ENCODE data around the gene OGFOD3. TPM values are rescaled to one million over a fixed set of nuclear protein-coding genes. Genes with fewer than 3 reads are reported as not detected.

Gene OGFOD3
- total and polyA plus RNA-seq, 9 of the 15 experiments (the other 6 are each of a cell fraction or from before 2014, with no cell fraction given) = 0.69 to 44.7 (median 18.9) TPM

DNA sequence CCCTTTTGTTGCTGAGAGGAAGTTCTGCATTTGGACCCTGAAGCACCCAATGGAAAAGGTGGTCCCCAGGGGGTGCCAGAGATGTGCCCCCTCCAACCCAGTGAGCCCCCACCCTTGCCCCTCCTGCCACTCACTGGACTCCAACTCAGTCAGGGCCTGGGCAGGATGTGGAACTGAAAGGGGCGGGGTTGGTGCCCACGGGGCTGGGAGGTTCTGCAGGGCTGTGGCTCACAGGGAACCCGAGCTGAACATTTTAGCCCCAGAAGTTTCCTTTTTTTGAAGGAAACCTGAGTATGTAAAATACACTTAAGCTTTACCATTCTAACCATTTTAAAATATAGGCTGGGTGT lies 15.8 kb upstream of the OGFOD3 start (continued):
- TF ChIP-seq, protein P1, sequence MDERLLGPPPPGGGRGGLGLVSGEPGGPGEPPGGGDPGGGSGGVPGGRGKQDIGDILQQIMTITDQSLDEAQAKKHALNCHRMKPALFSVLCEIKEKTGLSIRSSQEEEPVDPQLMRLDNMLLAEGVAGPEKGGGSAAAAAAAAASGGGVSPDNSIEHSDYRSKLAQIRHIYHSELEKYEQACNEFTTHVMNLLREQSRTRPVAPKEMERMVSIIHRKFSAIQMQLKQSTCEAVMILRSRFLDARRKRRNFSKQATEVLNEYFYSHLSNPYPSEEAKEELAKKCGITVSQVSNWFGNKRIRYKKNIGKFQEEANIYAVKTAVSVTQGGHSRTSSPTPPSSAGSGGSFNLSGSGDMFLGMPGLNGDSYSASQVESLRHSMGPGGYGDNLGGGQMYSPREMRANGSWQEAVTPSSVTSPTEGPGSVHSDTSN (CRISPR knock-in tag; IDR thresholded peaks at IDR 0.05; ENCODE audit: low read depth) = no peak
- TF ChIP-seq, protein P1 (tag; conservative IDR thresholded peaks at IDR 0.05; ENCODE audit: low read depth) = no peak
- TF ChIP-seq, protein P2, sequence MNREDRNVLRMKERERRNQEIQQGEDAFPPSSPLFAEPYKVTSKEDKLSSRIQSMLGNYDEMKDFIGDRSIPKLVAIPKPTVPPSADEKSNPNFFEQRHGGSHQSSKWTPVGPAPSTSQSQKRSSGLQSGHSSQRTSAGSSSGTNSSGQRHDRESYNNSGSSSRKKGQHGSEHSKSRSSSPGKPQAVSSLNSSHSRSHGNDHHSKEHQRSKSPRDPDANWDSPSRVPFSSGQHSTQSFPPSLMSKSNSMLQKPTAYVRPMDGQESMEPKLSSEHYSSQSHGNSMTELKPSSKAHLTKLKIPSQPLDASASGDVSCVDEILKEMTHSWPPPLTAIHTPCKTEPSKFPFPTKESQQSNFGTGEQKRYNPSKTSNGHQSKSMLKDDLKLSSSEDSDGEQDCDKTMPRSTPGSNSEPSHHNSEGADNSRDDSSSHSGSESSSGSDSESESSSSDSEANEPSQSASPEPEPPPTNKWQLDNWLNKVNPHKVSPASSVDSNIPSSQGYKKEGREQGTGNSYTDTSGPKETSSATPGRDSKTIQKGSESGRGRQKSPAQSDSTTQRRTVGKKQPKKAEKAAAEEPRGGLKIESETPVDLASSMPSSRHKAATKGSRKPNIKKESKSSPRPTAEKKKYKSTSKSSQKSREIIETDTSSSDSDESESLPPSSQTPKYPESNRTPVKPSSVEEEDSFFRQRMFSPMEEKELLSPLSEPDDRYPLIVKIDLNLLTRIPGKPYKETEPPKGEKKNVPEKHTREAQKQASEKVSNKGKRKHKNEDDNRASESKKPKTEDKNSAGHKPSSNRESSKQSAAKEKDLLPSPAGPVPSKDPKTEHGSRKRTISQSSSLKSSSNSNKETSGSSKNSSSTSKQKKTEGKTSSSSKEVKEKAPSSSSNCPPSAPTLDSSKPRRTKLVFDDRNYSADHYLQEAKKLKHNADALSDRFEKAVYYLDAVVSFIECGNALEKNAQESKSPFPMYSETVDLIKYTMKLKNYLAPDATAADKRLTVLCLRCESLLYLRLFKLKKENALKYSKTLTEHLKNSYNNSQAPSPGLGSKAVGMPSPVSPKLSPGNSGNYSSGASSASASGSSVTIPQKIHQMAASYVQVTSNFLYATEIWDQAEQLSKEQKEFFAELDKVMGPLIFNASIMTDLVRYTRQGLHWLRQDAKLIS (CRISPR knock-in tag; IDR thresholded peaks at IDR 0.05) = no peak
- TF ChIP-seq HSF4 (CRISPR knock-in tag; IDR thresholded peaks at IDR 0.05; ENCODE audit: borderline replicate concordance) = no peak
